Brain microvascular endothelial cell (primary cell): ENCODE measurements around the gene LIME1.

Source experiments
- DNase-seq: peaks from one replicate; pipeline ENCODE4 v3.0.0-alpha.2; 2020
- H3K27ac ChIP-seq: fragments of 250-450 bp; sonication (Bioruptor Pico); 2 replicates; pipeline ENCODE4 v1.5.1; 2020; ENCODE audit warnings: mild to moderate bottlenecking, moderate library complexity
- H3K27me3 ChIP-seq: fragments of 250-450 bp; sonication (Bioruptor Pico); replicated peaks from 2 replicates; pipeline ENCODE4 v1.5.1; 2020; ENCODE audit warnings: mild to moderate bottlenecking
- H3K36me3 ChIP-seq: fragments of 250-450 bp; sonication (Bioruptor Pico); replicated peaks from 2 replicates; pipeline ENCODE4 v1.5.1; 2020; ENCODE audit warnings: mild to moderate bottlenecking
- H3K4me3 ChIP-seq: 2 replicates; pipeline ENCODE4 v1.5.1; 2011; ENCODE audit warnings: low read depth, mild to moderate bottlenecking, control low read depth, low read length, moderate library complexity
- CTCF ChIP-seq: IDR thresholded peaks from 2 replicates; pipeline ENCODE4 v1.5.1; 2011; ENCODE audit warnings: low read depth, mild to moderate bottlenecking, moderate library complexity, low read length, control low read depth, inconsistent platforms; ENCODE audit errors: missing control alignments
- in situ Hi-C: cut with HindIII; loops from 2 replicates; pipeline ENCODE4 v1.10.0; 2017; ENCODE audit warnings: low sequenced_read_pairs, low pct_ligation_motif_present

The LIME1 gene

GRCh38 chr20:63755933-63756647 is 19.6 kb downstream of the LIME1 start:
- no peak for DNase-seq
- H3K27ac ChIP-seq: no peak overlapping the region
- TF ChIP-seq CTCF: no peak
- H3K36me3 ChIP-seq: no peaks in the 10 kb centered on the region
- no peak overlapping the region for H3K4me3 ChIP-seq
- in situ Hi-C loops: no loop called here
- H3K27me3 ChIP-seq: no peaks in the 10 kb centered on the region

GRCh38 chr20:63756648-63756991 is 20.2 kb downstream of the LIME1 start:
- DNase-seq: no peak
- Histone ChIP-seq H3K4me3 (no peak overlapping the region), H3K27ac (no peak overlapping the region), H3K36me3 (no peaks in the 10 kb centered on the region), H3K27me3 (no peaks in the 10 kb centered on the region)
- in situ Hi-C loops: no loop called here
- TF ChIP-seq CTCF: no peak

- Histone ChIP-seq H3K27me3 (no peaks in the 10 kb centered on the region), H3K27ac (no peak overlapping the region), H3K4me3 (no peak overlapping the region), H3K36me3 (no peaks in the 10 kb centered on the region)
- no peak for TF ChIP-seq CTCF
- in situ Hi-C loops: no loop called here
- no peak for DNase-seq
Measured at GRCh38 chr20:63758152-63758551, 21.7 kb downstream of the LIME1 start.

GRCh38 chr20:63759377-63759901 is 23.0 kb downstream of the LIME1 start:
- H3K27ac ChIP-seq: no peak overlapping the region
- H3K4me3 ChIP-seq: no peak overlapping the region
- in situ Hi-C loops: no loop called here
- no peaks in the 10 kb centered on the region for H3K36me3 ChIP-seq
- H3K27me3 ChIP-seq: no peaks in the 10 kb centered on the region
- no peak for TF ChIP-seq CTCF
- DNase-seq: no peak

- no peak for DNase-seq
- Histone ChIP-seq H3K27me3 (no peaks in the 10 kb centered on the region), H3K27ac (no peak overlapping the region), H3K4me3 (no peak overlapping the region), H3K36me3 (no peaks in the 10 kb centered on the region)
- no peak for TF ChIP-seq CTCF
- in situ Hi-C loops: no loop called here
Measured at GRCh38 chr20:63765082-63765873, 28.8 kb downstream of the LIME1 start.
